OCI-LY7 (cell line): Measurements from ENCODE around the gene MED25. TPM values are rescaled to one million over a fixed set of nuclear protein-coding genes. Genes with fewer than 3 reads are reported as not detected.

ENCODE experiments used
- BruUV-seq: library from RNA; stranded (reverse); fragments of 400-500 nt; replicated peaks from 2 replicates; lab custom pipeline; 2021; lab: Mats Ljungman, UMichigan
- CTCF ChIA-PET: fragments of 300-600 bp; sonication (Branson Sonifier 250); formaldehyde crosslinking; loops from one replicate; lab custom pipeline; 2022; ENCODE audit warnings: antibody characterized with exemption; ENCODE audit not compliant: unreplicated experiment; lab: Charles Lee
- POLR2A ChIA-PET: fragments of 300-600 bp; sonication (Branson Sonifier 250); formaldehyde crosslinking; loops from one replicate; lab custom pipeline; 2022; ENCODE audit warnings: antibody characterized with exemption; lab: Charles Lee
- DNase-seq: peaks from one replicate; pipeline ENCODE4 v3.0.0-alpha.2; 2015; ENCODE audit warnings: low spot score
- H2AFZ ChIP-seq: fragments of 200-600 bp; sonication (generic), shearing (Covaris generic); 2 replicates; pipeline ENCODE4 v1.6.1; 2014; ENCODE audit warnings: mild to moderate bottlenecking, antibody characterized with exemption, low read length, moderate library complexity
- H3K27ac ChIP-seq: fragments of 200-600 bp; sonication (generic); 2 replicates; pipeline ENCODE4 v1.5.1; 2014; ENCODE audit warnings: mixed run types, low read depth, mild to moderate bottlenecking, moderate library complexity, low read length, inconsistent platforms; ENCODE audit not compliant: poor library complexity, severe bottlenecking
- H3K36me3 ChIP-seq: fragments of 200-600 bp; sonication (generic); 2 replicates; pipeline ENCODE4 v1.6.1; 2014; ENCODE audit warnings: mild to moderate bottlenecking, antibody characterized with exemption, low read length, moderate library complexity, mixed read lengths; ENCODE audit not compliant: insufficient read depth
- H3K4me1 ChIP-seq: fragments of 200-600 bp; sonication (generic); 2 replicates; pipeline ENCODE4 v1.5.1; 2014; ENCODE audit warnings: mild to moderate bottlenecking, low read length; ENCODE audit not compliant: insufficient read depth, poor library complexity, severe bottlenecking
- H3K4me2 ChIP-seq: fragments of 200-600 bp; sonication (generic); 2 replicates; pipeline ENCODE4 v1.6.1; 2014; ENCODE audit warnings: mild to moderate bottlenecking, low read length
- H3K4me3 ChIP-seq: fragments of 200-600 bp; sonication (generic); 2 replicates; pipeline ENCODE4 v1.5.1; 2014; ENCODE audit warnings: mild to moderate bottlenecking, low read depth, low read length; ENCODE audit not compliant: poor library complexity, severe bottlenecking
- H3K79me2 ChIP-seq: fragments of 200-600 bp; sonication (generic); 2 replicates; pipeline ENCODE4 v1.6.1; 2016; ENCODE audit warnings: low read depth, mild to moderate bottlenecking, low read length, moderate library complexity, mixed read lengths; ENCODE audit not compliant: insufficient read depth
- H3K9me2 ChIP-seq: fragments of 200-600 bp; sonication (generic); 2 replicates; pipeline ENCODE4 v1.6.1; 2016; ENCODE audit warnings: mild to moderate bottlenecking, low read length, mixed read lengths; ENCODE audit not compliant: insufficient read depth
- H3K9me3 ChIP-seq: fragments of 200-600 bp; sonication (generic); 2 replicates; pipeline ENCODE4 v1.6.1; 2014; ENCODE audit warnings: mild to moderate bottlenecking, mixed run types, low read length, mixed read lengths
- H4K20me1 ChIP-seq: fragments of 200-600 bp; sonication (generic); 2 replicates; pipeline ENCODE4 v1.6.1; 2014; ENCODE audit warnings: mild to moderate bottlenecking, antibody characterized with exemption, low read length, moderate library complexity, mixed read lengths; ENCODE audit not compliant: insufficient read depth
- CTCF ChIP-seq: fragments of 200-600 bp; sonication (generic); conservative IDR thresholded peaks from 2 replicates; pipeline ENCODE4 v1.5.1; 2014; ENCODE audit warnings: mild to moderate bottlenecking, antibody characterized with exemption, low read length, moderate library complexity, mixed read lengths
- EZH2phosphoT487 ChIP-seq: fragments of 200-600 bp; sonication (generic); IDR thresholded peaks from 2 replicates; pipeline ENCODE4 v1.6.1; 2018; ENCODE audit warnings: low read depth, borderline replicate concordance, mild to moderate bottlenecking, mixed run types, antibody characterized with exemption, low read length, moderate library complexity, mixed read lengths
- intact Hi-C: fragments of 100-400 bp; cut with micrococcal nuclease; formaldehyde crosslinking; loops from one replicate; pipeline ENCODE4 v1.10.0; 2022; ENCODE audit not compliant: unreplicated experiment
- total RNA-seq, 2 experiments: library from RNA; depleted of rRNA in 1 of 2; stranded (reverse); fragments of >200 nt in 1 of 2; shearing (Covaris generic) in 1 of 2; gene quantifications; 2 replicates each; pipeline ENCODE4 v1.2.3, GENCODE V29; 2014 to 2022

Gene MED25
- total RNA-seq, 2 experiments from 2014 or later: 85.1 to 111 TPM

GRCh38 chr19:49859682-49860335, 41.7 kb downstream of the MED25 start:
- POLR2A ChIA-PET: no interaction called here

GRCh38 chr19:49860336-49861102, 42.4 kb downstream of the MED25 start:
- H3K79me2 ChIP-seq: peaks cover 14% of the 10 kb centered on the region; the same call in 1 of the 2 replicates
- H3K9me2 ChIP-seq: no peaks in the 10 kb centered on the region
- peaks cover 10% of the 10 kb centered on the region; the same call in 1 of the 2 replicates for H4K20me1 ChIP-seq
- no peak overlapping the region for H3K4me2 ChIP-seq
- no peak overlapping the region for H3K4me3 ChIP-seq
- H3K9me3 ChIP-seq: no peaks in the 10 kb centered on the region
- peaks cover 94% of the 10 kb centered on the region for H3K36me3 ChIP-seq
- no peak overlapping the region for H3K27ac ChIP-seq
- ChIA-PET POLR2A (no interaction called here), CTCF (no interaction called here)
- intact Hi-C loops: no loop called here
- DNase-seq: no peak
- H3K4me1 ChIP-seq: peaks cover 9% of the 10 kb centered on the region
- no TSS peak for BruUV-seq
- H2AFZ ChIP-seq: no peak overlapping the region
- TF ChIP-seq EZH2phosphoT487: no peak
- TF ChIP-seq CTCF: no peak

More at GRCh38 chr19:49859682-49860335, 41.7 kb downstream of the MED25 start:
- intact Hi-C loops: no loop called here
- TF ChIP-seq EZH2phosphoT487 (no peak), CTCF (no peak)
- Histone ChIP-seq H3K36me3 (peaks cover 97% of the 10 kb centered on the region), H3K4me1 (peaks cover 4% of the 10 kb centered on the region), H3K4me2 (no peak overlapping the region), H3K4me3 (no peak overlapping the region), H3K79me2 (peaks cover 7% of the 10 kb centered on the region; the same call in 1 of the 2 replicates), H2AFZ (no peak overlapping the region), H3K9me2 (no peaks in the 10 kb centered on the region), H3K9me3 (no peaks in the 10 kb centered on the region), H3K27ac (no peak overlapping the region), H4K20me1 (peaks cover 6% of the 10 kb centered on the region; the same call in 1 of the 2 replicates)
- CTCF ChIA-PET: no interaction called here
- BruUV-seq: no TSS peak
- no peak for DNase-seq
